Measurements from ENCODE around the gene COX11. TPM values are rescaled to one million over a fixed set of nuclear protein-coding genes. Genes with fewer than 3 reads are reported as not detected.

Gene COX11, protein sequence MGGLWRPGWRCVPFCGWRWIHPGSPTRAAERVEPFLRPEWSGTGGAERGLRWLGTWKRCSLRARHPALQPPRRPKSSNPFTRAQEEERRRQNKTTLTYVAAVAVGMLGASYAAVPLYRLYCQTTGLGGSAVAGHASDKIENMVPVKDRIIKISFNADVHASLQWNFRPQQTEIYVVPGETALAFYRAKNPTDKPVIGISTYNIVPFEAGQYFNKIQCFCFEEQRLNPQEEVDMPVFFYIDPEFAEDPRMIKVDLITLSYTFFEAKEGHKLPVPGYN
- 54.4 and 72.8 TPM in 2 replicates for total RNA-seq (2014; rRNA removed; shearing (Covaris generic))

DNA sequence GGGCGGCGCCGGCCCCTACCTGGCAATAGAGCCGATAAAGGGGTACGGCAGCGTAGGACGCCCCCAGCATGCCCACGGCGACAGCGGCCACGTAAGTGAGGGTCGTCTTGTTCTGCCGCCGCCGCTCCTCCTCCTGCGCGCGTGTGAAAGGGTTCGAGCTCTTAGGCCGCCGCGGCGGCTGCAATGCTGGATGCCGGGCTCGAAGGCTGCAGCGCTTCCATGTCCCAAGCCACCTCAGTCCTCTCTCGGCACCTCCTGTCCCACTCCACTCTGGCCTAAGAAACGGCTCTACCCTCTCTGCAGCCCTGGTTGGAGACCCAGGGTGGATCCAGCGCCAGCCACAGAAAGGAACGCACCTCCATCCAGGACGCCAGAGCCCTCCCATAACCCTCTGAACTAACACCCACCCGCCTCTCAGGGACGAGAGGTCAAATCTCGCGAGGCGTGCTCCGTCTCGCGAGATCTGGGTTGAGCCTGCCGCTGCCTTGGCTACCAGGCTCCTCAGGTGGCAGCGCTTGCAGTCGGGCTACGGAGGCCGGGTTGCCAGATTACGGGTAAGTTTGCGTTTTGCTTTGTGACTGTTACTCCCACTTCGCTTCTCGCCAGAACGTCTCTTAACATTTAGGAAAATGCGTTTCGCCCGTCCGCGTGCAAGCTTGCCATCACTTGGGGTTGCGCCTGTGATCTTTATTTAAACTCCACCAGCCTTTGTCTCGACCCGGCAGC, at the start of gene COX11, which contains the start of gene STXBP4:
Gene COX11, minus strand, starts transcription at position 393 of the 726 bp plus-strand sequence. Its CDS starts 8 bp downstream, at position 385.
Gene STXBP4, plus strand, starts transcription at position 504 of the 726 bp plus-strand sequence. CDS start 17,455 bp downstream, outside the sequence.
- peak; percentile 93 for DNase-seq (ENCODE audit: low read depth)

DNA sequence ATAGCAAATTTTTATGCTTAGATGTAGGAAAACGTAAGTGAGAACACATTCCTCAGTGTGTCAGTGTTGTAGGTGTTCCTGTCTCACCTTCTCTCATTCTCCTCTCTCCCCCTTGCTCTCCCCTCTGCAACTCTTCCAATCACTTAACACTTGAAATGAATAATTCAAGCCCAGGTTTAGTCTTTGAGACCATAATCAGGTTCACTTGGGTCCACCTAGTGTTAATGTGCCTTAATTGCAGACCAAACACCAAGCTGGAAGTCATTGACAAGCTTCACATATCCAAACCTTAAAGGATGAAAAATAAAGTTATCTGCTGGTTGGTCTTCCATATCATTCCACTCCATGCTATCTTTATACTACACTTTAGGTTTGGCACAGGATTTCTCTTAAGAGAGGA, 37.1 kb upstream of the COX11 start:
- DNase-seq (ENCODE audit: low read depth) = peak; percentile 14

DNA sequence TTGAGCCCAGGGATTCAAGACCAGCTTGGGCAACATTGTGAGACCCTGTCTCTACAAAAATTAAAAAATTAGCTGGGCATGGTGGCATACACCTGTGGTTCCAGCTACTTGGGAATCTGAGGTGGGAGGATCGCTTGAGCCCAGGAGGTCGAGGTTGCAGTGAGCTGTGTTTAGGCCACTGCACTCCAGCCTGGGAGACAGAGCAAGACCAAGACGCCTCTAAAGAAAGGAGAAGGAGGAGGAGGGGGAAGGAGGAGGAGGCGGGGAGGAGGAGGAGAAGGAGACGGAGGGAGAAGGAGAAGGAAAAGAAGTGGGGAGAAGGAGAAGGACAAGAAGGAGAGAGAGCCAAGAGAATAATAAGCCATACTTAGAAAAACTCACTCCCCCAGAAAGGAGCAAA, 36.0 kb upstream of the COX11 start:
- no peak for DNase-seq (ENCODE audit: low read depth)

DNA sequence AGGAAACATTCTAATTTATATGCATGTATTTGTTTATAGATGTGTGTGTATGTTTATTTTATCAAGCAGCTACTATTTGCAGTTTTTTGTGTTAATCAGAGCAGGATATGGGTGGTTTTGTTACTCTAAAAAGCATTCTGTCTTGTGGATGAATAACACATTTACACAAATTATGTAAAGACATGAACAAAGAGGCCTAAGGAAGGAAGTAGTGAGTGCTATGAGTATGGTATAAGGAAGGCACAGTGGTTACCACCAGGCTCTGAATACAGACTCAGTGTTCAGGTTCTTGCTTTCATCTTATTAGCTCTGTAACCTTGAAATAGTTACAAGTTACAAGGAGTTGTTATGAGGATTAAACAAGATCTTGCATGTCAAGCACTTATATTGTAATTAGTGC, 34.0 kb upstream of the COX11 start:
- DNase-seq (ENCODE audit: low read depth) = no peak

DNA sequence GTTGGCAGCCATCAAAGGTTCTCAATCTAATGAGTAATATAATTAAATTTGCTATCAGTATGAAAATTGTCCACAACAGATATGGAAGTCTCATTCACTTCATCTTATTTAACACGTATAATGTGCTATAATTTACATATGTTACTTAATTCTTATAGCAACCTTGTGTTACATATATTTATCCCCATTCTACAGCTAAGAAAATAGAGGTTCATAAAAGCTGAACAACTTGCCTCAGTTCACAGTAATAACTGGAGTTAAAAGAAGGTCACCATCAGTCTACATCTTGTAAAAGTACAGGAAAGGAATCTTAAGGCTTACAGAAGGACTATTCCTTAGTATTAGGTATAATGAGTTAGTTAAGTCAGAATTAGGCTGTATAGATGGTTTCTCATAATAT, 28.0 kb upstream of the COX11 start:
- no peak for DNase-seq (ENCODE audit: low read depth)

DNA sequence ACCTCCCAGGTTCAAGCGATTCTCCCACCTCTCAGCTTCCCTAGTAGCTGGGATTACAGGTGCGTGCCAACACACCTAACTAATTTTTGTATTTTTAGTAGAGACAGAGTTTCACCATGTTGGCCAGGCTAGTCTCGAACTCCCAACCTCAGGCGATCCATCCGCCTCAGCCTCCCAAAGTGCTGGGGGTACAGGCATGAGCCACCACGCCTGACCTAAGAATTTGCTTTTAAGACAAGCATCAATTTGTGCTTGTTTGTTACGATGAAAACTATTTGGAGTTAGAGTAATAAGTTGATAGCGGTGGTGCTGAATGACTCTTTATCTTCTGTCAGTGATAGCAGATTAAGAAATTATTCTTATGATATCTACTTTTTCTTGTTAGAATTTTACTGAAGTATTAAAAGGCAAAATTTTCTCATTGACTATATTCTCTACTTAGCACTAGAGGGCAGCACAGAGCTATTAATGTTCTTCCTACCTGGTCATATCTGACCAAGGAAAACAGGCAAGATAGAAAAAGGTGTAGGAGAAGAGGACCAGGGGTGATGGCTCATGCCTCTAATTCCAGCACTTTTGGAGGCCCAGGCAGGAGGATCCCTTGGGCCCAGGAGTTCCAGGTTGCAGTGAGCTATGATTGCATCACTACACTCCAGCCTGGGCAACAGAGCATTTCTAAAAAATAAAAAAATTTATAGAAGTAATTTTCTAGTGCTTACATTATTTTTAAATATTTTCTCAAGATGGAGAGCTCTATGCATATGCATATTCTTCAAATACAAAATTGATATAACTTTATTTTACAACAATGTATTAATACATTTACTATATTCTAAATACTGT, 24.6 kb upstream of the COX11 start:
- DNase-seq (ENCODE audit: low read depth) = peak; percentile 38

DNA sequence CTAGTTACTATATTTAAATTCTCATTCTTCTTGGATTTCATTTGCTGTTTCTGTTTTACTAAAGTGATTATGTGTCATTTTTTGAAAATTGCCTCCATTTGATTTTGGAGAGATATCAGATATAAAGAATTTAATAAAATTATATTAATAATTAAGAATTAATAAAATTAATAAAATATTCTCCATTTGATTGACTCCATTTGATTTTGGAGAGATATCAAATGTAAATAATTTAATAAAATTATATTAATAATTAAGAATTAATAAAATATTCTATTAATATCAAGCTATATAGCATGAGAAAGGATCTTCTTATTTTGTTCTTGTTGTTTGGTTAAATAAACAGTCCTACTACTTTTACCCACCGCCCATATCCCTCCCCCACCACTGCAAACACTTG, 23.1 kb upstream of the COX11 start:
- no peak for DNase-seq (ENCODE audit: low read depth)

DNA sequence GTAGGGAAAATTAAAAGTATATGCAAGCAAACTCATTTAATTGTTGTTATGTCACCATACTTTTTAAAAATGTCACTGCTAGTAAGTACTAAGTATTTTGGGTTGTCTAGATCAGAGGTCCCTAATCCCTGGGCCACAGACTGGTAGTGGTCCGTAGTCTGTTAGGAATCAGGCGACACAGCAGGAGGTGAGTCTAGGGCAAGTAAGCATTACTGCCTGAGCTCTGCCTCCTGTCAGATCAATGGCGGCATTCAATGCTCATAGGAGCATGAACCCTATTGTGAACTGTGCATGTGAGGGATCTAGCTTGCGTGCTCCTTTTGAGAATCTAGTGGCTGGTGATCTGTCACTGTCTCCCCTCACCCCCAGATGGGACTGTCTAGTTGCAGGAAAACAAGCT, 21.7 kb upstream of the COX11 start:
- no peak for DNase-seq (ENCODE audit: low read depth)

DNA sequence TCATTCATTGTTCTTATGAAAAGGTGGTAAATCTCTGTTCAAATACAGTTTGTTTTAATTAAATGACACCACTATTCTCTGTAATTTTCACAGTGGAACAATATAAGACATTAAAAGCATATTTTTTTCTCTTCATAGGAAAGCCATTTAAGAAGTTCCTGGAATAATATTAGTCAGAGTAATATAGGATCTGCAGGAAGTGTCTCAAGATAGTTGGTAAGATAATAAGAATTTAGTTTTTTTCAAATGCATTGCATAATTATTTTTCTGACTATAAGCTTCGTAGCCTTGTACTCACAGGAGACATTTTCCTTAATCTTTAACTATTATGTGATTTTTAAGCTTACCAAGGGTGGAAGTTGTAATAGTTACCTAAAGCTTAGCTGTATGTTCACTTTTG, 17.0 kb upstream of the COX11 start:
- DNase-seq (ENCODE audit: low read depth) = no peak

DNA sequence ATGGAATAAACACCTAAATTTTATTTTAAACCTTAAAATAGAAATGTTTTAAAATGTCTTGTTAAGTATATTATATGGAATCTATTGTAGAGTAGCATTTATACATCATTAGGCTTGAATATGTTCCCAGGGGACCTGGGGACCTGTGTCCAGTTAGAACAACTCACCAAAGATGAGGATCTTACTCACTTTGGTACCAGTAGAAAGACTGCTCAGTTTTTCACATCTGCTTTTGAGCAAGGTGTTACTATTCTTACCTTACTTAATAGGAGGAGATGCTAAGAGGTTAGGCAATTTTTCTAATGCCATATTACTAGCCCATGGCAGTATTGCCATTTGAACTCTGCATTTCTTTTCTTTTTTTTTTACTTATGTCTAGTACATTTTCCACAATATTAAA, 14.8 kb upstream of the COX11 start:
- no peak for DNase-seq (ENCODE audit: low read depth)

DNA sequence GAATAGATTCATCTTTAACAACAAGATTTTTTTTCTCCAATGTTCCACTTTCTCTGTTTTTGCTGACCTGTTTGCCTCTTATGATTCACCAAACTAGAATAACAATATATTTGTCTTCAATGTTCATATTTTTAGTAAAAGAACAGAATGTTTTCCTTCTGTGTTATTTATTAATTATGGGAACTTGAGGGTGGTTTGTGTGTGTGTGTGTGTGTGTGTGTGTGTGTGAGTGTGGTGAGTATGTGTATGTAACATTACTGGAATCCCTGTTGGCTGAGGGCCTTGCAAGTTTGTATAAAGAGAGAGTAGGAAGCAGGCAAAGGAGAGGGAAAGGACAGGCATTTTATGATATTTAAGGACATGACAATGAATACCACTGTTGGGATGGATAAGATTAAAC, 13.9 kb upstream of the COX11 start:
- no peak for DNase-seq (ENCODE audit: low read depth)

DNA sequence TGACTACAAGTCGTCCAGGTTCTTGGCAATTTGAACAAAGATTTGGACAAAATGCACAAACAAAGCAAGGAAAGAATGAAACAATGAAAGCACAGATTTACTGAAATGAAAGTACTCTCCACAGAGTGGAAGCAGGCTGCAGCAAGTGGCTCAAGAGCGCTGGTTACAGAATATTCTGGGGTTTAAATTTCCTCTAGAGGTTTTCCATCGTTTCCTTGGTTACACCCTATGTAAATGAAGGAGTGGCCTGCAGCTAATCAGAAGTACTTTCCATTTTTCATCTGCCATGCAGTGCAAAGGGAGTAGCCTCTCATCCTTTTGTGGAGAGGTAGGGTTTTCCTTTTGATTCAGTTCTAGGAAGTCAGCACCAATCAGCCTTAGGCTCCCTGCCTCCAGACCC, 11.9 kb upstream of the COX11 start:
- no peak for DNase-seq (ENCODE audit: low read depth)

DNA sequence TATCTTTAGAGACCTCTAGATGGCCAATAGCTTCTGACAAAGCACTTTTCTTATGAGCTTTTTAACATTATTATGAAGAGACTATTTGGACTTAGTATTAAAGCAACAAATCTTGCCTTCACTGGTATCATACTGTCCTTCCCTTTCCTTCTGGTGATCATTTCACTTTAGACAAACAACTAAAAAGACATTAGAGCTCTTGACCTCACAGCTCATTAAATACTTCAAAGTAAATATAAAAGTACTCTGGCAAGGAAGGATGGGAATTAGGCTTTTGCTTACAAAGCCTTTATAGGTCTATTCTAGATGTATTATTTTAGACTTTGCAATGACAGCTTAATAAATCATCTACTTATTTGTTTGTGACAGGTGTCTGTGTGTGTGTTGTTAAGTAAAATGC, 11.2 kb upstream of the COX11 start:
- no peak for DNase-seq (ENCODE audit: low read depth)

DNA sequence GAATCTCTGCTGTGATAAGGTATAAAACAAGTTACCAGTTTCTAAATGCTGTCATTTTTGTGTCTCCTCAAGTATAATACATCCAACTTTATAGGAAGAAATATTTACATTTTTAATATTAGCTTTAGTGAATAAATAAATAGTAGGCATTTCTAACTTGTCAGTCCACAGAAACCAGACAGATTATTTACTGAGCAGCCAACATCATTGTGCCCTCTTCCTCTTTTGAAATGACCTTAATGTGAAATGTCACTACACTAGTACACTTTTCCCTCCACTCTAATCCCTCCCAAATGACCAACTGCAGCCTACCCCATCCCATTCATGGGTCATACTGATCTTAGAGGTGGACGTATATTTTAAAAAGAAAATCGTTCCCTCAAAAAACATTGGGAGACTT, 9.3 kb upstream of the COX11 start:
- DNase-seq (ENCODE audit: low read depth) = no peak

DNA sequence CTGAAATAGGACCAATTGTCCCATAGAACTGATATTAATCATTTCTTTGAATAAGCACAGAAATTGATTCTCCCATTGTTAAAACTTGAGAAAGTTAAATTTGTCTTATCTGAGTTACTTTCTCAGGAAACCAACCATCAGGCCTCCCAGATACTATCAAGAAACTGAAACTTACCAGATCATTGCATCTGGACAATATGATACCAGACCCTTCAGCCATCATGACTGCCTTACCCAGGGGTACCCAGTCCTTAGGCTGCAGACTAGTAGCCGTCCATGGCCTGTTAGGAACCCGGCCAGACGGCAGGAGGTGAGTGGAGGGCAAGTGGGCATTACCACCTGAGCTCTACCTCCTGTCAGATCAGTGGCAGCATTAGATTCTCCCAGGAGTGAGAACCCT, 7.9 kb upstream of the COX11 start:
- no peak for DNase-seq (ENCODE audit: low read depth)

DNA sequence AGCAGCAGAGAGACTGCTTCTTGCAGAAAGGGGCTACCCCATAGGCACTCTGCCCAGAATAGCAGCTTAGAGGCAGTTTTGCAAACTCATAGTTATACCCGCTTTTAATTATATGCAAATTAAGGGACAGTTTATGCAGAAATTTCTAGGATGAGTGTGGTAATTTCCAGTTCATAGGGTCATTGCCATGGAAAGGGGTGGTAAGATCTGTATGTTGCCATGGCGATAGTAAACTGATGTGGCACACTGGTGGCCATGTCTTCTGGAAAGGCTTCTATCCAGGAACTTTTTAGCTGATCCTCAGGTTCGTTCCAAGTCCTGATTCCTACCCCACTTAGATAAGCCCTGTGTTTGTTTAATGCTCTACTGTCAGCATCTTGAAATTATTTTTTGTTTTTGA, 6.3 kb upstream of the COX11 start:
- DNase-seq (ENCODE audit: low read depth) = no peak

DNA sequence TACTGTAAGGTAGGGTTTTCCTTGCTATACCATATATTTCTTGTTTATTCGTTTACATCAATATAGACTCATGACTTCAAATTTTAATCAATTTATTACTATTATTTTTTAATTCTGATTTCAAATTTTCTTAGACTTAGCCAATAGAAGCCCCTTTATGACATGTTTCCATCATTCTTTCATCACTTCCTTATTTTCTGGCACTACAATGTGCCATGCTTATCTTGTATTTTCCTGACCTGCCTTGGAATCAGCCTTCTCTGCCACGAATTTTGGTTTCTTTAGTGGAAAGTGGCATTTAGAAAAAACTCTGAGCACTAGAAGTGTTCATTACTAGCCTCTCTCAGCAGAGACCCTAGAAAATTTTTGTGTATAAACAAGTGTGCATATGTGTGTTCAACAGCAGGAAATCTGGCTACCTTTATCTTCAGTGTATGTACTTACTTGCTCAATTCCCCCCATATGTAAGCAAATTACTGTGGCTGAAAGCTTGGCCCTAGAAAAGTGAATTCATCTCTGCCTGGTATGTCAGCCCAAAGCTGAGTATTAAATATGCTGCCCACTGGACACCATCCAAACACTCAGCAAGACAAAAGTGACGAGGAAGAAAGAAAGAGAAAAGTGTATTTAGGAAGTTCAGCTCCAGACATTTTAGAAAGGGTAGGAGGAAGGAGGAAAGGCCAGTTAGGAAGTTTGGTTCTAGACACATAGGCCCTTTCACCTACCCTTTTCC, 4.1 kb upstream of the COX11 start:
- DNase-seq (ENCODE audit: low read depth) = no peak

DNA sequence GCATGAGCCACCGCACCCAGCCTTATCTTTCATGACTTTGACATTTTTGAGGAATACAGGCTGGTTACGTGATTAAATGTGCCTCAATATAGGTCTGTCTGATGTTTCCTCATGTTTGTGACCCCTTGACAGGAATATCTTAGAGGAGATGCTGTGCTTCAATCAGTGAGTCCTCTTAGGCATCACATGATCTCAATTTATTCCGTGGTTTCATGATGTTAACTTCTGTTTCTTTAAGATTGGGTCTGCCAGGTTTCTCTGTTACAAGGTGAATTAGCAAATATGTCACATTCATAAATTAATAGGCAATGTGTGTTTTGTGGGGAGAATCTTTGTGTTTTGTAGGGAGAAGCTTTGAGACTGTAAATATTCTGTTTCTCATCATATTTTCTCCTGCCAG, 3.4 kb upstream of the COX11 start:
- DNase-seq (ENCODE audit: low read depth) = no peak

DNA sequence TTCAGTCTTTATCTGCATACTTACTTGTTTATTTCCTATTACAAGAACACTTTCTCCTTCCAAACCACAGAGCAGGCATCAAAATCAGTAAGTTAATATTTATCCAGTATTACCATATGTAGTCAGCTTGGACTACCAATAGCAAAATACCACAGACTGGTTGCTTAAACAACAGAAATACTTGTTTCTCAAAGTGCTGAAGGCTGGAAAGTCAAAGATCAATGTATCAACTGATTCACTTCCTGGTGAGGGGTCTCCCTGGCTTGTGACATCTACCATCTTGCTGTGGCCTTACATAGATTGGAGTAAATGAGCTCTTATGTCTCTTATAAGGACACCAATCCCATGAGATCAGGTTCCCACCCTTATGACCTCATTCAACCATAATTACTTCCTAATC, 2.7 kb upstream of the COX11 start:
- DNase-seq (ENCODE audit: low read depth) = no peak

DNA sequence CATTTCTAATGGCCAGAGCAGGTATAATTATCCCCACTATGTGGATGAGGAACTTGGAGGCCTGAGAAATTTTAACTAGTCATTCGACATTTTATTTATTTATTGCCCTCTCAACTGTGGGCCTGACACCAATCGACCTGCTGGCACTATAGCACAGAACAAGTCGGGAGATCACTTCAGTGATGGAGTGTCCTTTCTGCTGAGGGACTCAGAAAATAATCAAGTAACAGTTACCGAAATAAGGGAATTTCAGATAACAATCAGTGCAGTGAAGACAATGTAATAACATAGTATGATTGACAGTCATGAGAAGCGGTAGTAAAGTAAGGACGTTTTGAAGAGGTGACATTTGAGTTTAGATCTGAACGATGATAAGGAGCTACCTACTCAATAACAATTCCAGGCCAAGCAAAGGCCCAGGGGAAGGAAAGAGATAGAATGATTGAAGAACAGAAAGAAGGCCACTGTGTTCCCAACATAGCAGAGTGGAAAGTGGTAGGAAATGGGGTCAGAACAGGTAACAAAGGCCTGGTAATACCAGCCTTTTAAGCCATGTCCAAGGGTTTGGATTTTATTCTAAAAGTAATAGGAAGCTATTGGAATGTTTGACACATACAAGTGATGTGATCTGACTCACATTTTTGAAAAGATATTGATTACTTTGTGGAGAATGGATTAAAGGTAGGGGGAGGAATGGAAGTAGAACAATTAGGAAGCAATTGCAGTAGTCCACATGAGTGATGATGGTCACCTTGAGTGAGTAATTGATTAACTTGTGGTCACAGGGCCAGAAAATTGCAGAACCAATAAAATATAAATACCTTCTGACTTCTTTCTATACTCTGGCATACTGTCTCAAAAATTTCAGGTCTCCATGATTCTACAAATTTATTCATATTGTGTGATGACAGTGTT, 1.5 kb upstream of the COX11 start:
- no peak for DNase-seq (ENCODE audit: low read depth)

DNA sequence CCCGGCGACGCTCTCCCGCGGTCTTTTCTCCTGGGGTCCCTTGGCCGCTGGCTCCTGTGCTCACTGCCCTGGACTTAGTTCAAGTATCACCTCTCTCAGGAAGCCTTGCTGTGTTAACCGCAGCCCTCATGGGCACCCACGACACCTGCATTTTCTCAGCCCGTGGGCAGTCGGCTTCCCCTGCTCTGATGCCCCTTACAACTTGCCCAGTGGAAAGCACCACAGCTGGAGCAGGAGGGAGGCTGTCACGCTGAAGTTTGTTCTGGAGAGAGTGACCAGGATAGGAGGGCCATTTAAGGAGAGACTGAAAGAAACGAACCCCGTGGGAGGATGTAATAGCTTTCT, 506 bp upstream of the COX11 start:
- DNase-seq (ENCODE audit: low read depth) = peak; percentile 40
